ENCODE measurements around the gene DTNB.

DNA sequence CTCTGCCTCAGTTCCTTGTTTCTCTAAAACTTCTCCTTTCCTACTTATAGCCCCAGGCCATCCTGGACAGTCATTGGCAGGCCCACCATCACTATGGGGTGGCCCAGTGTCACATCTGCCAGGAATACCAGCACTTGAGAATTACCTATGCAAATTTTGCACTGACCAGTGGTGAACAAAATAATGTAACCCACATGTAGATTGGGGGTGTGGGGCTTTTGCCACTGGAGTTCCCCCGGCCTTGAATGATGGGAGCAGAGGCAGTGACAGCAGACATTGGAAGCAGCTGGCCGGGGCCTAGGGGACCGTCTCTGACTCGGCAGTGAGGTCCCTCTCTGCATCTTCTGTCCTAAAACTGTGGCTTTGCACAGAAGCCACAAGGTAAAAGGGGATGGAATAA, 306.7 kb downstream of the DTNB start:
- TF ChIP-seq, protein P1, sequence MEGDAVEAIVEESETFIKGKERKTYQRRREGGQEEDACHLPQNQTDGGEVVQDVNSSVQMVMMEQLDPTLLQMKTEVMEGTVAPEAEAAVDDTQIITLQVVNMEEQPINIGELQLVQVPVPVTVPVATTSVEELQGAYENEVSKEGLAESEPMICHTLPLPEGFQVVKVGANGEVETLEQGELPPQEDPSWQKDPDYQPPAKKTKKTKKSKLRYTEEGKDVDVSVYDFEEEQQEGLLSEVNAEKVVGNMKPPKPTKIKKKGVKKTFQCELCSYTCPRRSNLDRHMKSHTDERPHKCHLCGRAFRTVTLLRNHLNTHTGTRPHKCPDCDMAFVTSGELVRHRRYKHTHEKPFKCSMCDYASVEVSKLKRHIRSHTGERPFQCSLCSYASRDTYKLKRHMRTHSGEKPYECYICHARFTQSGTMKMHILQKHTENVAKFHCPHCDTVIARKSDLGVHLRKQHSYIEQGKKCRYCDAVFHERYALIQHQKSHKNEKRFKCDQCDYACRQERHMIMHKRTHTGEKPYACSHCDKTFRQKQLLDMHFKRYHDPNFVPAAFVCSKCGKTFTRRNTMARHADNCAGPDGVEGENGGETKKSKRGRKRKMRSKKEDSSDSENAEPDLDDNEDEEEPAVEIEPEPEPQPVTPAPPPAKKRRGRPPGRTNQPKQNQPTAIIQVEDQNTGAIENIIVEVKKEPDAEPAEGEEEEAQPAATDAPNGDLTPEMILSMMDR (IDR thresholded peaks at IDR 0.05; ENCODE audit: insufficient read depth, low read length, poor library complexity, severe bottlenecking), result no peak
- no peak for TF ChIP-seq EZH2phosphoT487 (conservative IDR thresholded peaks at IDR 0.05; ENCODE audit: low read length)
